ENCODE results near the gene MYADM. TPM values are rescaled to one million over a fixed set of nuclear protein-coding genes. Genes with fewer than 3 reads are reported as not detected.

MYADM gene
- polyA plus RNA-seq, 1 experiment, result 39.3 TPM

DNA sequence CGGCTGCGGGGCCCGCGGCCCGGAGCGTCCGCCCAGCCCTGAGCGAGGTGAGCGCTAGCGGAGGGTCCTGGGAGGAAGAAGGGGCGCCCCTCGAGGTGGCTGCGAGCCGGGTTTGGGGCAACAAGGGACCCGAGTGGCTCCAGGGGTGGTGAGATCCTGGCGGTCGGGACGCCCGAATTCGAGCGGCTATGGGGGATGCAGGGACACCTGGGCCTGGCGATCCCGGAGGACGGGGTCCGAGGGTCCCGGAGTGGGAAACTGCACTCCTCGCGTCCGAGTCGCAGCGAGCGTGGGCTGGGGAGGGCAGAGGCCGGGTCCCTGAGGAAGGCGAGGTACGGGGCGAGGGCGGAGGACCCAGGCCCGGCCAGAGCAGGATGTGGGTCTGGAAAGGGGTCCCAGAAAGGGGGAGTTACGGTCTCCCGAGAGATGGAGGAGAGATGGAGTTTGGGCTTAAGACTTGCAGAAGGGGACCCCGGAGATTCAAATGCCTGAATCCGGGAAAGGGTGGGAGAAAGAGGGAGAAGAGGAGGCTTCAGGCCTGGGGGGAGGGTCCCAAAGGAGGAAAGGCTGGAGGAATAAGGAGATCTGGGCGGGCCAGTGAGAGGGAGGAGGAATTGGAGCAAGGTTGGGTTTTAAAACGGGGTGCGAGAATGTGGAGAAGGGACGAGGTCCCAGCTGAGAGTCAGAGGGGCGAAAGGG, 41.9 kb downstream of the MYADM start:
- ChIA-PET POLR2A (no interaction called here), CTCF (interaction anchor here (0.6 to 1.2 kb wide), 2 partner anchors 97 to 117 kb away, joined by 3 read pairs; no protein-coding TSS in a partner anchor)
- Histone ChIP-seq H3K27ac (ENCODE audit: low read depth, low read length) (no peak overlapping the region), H3K9me3 (ENCODE audit: control insufficient read depth, insufficient read depth, low read length) (no peaks in the 10 kb centered on the region; the same call in 1 of the 2 replicates), H3K4me3 (ENCODE audit: low read depth, low read length) (peak overlapping the region; percentile 71), H3K27me3 (ENCODE audit: control insufficient read depth, insufficient read depth, low read length) (peaks cover 10% of the 10 kb centered on the region)
- TF ChIP-seq, protein P1, sequence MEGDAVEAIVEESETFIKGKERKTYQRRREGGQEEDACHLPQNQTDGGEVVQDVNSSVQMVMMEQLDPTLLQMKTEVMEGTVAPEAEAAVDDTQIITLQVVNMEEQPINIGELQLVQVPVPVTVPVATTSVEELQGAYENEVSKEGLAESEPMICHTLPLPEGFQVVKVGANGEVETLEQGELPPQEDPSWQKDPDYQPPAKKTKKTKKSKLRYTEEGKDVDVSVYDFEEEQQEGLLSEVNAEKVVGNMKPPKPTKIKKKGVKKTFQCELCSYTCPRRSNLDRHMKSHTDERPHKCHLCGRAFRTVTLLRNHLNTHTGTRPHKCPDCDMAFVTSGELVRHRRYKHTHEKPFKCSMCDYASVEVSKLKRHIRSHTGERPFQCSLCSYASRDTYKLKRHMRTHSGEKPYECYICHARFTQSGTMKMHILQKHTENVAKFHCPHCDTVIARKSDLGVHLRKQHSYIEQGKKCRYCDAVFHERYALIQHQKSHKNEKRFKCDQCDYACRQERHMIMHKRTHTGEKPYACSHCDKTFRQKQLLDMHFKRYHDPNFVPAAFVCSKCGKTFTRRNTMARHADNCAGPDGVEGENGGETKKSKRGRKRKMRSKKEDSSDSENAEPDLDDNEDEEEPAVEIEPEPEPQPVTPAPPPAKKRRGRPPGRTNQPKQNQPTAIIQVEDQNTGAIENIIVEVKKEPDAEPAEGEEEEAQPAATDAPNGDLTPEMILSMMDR (IDR thresholded peaks at IDR 0.05; ENCODE audit: low read depth, low read length), result no peak
- DNase-seq (ENCODE audit: low read depth, low spot score), result no peak

DNA sequence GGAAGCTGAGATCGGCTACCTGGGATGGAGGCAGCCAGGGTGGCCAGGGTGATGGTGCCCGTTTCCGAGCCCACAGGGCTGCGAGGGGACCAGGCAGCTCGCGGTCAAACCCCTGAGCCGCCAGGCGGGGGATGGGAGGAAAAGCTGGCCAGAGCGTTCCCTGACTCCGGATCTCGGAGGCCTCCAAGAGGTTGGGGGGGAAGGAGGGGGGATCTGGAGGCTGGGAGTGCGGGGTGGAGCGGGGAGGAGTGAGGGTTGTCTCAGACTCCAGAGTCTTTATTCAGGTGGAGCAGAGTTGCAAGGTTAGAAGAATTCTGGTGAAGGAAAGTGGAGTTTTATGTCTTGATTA, 42.5 kb downstream of the MYADM start:
- H3K9me3 ChIP-seq (ENCODE audit: control insufficient read depth, insufficient read depth, low read length), result no peaks in the 10 kb centered on the region; the same call in 1 of the 2 replicates
- H3K27ac ChIP-seq (ENCODE audit: low read depth, low read length), result no peak overlapping the region
- TF ChIP-seq, protein P1 (IDR thresholded peaks at IDR 0.05; ENCODE audit: low read depth, low read length), result no peak
- ChIA-PET CTCF (interaction anchor here (0.6 to 1.2 kb wide), 2 partner anchors 98 to 117 kb away, joined by 3 read pairs; no protein-coding TSS in a partner anchor), POLR2A (no interaction called here)
- H3K27me3 ChIP-seq (ENCODE audit: control insufficient read depth, insufficient read depth, low read length), result peaks cover 10% of the 10 kb centered on the region
- peak overlapping the region; percentile 71 for H3K4me3 ChIP-seq (ENCODE audit: low read depth, low read length)
- no peak for DNase-seq (ENCODE audit: low read depth, low spot score)

DNA sequence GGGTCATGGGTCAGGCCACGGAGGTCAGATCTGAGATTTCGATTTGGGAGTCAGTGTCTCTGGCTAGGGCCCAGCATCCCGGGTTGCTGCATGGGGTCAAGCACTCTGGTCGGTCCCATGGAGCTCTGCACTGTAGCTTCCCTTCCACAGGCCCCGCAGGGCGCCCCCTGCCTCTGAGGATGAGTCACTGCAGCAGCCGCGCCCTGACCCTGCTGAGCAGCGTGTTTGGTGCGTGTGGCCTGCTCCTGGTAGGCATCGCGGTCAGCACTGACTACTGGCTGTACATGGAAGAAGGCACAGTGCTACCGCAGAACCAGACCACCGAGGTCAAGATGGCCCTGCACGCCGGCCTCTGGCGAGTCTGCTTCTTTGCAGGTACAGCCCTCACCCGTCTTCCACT, 45.0 kb downstream of the MYADM start:
- TF ChIP-seq, protein P1 (IDR thresholded peaks at IDR 0.05; ENCODE audit: low read depth, low read length), result 0 out of 2 replicates have a peak, but pooled peaks have one; percentile 7
- Histone ChIP-seq H3K27me3 (ENCODE audit: control insufficient read depth, insufficient read depth, low read length) (peaks cover 4% of the 10 kb centered on the region), H3K4me3 (ENCODE audit: low read depth, low read length) (no peak overlapping the region), H3K9me3 (ENCODE audit: control insufficient read depth, insufficient read depth, low read length) (no peaks in the 10 kb centered on the region; the same call in 1 of the 2 replicates), H3K27ac (ENCODE audit: low read depth, low read length) (no peak overlapping the region)
- POLR2A ChIA-PET, result no interaction called here
- DNase-seq (ENCODE audit: low read depth, low spot score), result no peak
- CTCF ChIA-PET, result interaction anchor here (0.5 kb wide), 1 partner anchor 66 kb away, joined by 3 read pairs; no protein-coding TSS in a partner anchor

DNA sequence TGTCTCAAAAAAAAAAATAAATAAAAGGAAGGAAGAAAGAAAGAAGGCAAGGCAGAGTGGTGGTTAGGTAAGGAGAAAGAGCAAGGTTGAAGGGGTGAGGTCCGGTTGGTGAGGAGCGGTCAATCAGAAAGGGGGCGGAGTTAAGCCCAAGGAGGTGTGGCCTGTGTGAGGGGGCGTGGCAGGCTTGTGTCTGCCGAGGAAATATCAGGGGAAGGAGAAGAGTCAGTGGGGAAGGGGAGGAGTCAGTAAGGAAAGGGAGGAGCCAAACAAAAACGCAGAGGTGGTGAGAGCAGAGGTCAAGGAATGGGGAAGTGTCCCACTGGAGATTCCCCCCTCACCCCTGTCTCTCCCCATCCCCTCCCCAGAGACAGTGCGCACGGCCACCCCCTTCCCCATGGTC, 47.3 kb downstream of the MYADM start:
- DNase-seq (ENCODE audit: low read depth, low spot score), result no peak
- TF ChIP-seq, protein P1 (IDR thresholded peaks at IDR 0.05; ENCODE audit: low read depth, low read length), result no peak
- Histone ChIP-seq H3K27ac (ENCODE audit: low read depth, low read length) (no peak overlapping the region), H3K27me3 (ENCODE audit: control insufficient read depth, insufficient read depth, low read length) (no peaks in the 10 kb centered on the region), H3K9me3 (ENCODE audit: control insufficient read depth, insufficient read depth, low read length) (no peaks in the 10 kb centered on the region), H3K4me3 (ENCODE audit: low read depth, low read length) (no peak overlapping the region)
- ChIA-PET CTCF (no interaction called here), POLR2A (no interaction called here)

DNA sequence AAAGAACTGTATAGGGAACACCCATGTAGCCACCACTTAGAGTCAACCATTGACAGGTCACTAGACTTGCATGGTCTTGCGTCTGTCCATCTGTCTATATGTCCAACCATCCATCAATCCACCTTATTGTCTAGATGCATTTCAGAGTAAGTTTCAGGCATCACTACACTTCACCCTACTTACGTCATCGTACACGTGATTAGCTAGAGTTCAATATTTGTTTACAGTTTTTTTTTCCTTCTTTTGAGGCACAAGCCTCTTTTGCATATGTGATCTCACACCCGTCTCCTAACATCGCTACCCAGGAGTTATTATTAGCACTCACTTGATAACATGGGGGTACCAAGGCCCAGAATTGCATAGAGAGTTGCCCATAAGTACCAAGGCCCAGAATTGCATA, 48.3 kb downstream of the MYADM start:
- H3K4me3 ChIP-seq (ENCODE audit: low read depth, low read length), result no peak overlapping the region
- TF ChIP-seq, protein P1 (IDR thresholded peaks at IDR 0.05; ENCODE audit: low read depth, low read length), result no peak
- no peaks in the 10 kb centered on the region for H3K9me3 ChIP-seq (ENCODE audit: control insufficient read depth, insufficient read depth, low read length)
- no peak overlapping the region for H3K27ac ChIP-seq (ENCODE audit: low read depth, low read length)
- no peak for DNase-seq (ENCODE audit: low read depth, low spot score)
- CTCF ChIA-PET, result no interaction called here
- POLR2A ChIA-PET, result no interaction called here
- no peaks in the 10 kb centered on the region for H3K27me3 ChIP-seq (ENCODE audit: control insufficient read depth, insufficient read depth, low read length)
